HG03095 (cell line): Measurements from ENCODE around the gene TMEM181.
"Not testable (repeated sequence)": the region's sequence is repeated elsewhere in the genome, so short reads cannot be mapped to it uniquely, and the experiment has no call there.

Experiments
- ATAC-seq: cut with Tn5 transposase; IDR thresholded peaks from one replicate; pipeline ENCODE4 v1.9.1; 2021; ENCODE audit warnings: moderate library complexity; ENCODE audit not compliant: unreplicated experiment

TMEM181 gene

GRCh38 chr6:158655569-158656450 is 95.9 kb downstream of the TMEM181 start:
- ATAC-seq: no peak

GRCh38 chr6:158656986-158657385 is 97.1 kb downstream of the TMEM181 start:
- ATAC-seq: not testable (repeated sequence)

GRCh38 chr6:158660333-158660754 is 100.5 kb downstream of the TMEM181 start:
- ATAC-seq: peak; percentile 59

- no peak for ATAC-seq
These were observed 101.3 kb downstream of the TMEM181 start for GRCh38 chr6:158661156-158661685.

GRCh38 chr6:158662607-158662953 is 102.7 kb downstream of the TMEM181 start:
- no peak for ATAC-seq

- ATAC-seq: no peak
These were observed 103.2 kb downstream of the TMEM181 start for GRCh38 chr6:158662954-158663624.

- no peak for ATAC-seq
These were observed 103.8 kb downstream of the TMEM181 start for GRCh38 chr6:158663625-158664165.

- ATAC-seq: no peak
These were observed 105.4 kb downstream of the TMEM181 start for GRCh38 chr6:158665332-158665731.

- ATAC-seq: no peak
These were observed 106.9 kb downstream of the TMEM181 start for GRCh38 chr6:158666628-158667359.

GRCh38 chr6:158667360-158667981 is 107.6 kb downstream of the TMEM181 start:
- no peak for ATAC-seq

GRCh38 chr6:158668707-158669103 is 108.8 kb downstream of the TMEM181 start:
- no peak for ATAC-seq

- ATAC-seq: no peak
These were observed 109.5 kb downstream of the TMEM181 start for GRCh38 chr6:158669145-158670035.

- not testable (repeated sequence) for ATAC-seq
These were observed 112.2 kb downstream of the TMEM181 start for GRCh38 chr6:158672119-158672518.

GRCh38 chr6:158672726-158673125 is 112.8 kb downstream of the TMEM181 start:
- ATAC-seq: no peak

- no peak for ATAC-seq
These were observed 114.6 kb downstream of the TMEM181 start for GRCh38 chr6:158674342-158675131.

- not testable (repeated sequence) for ATAC-seq
These were observed 117.2 kb downstream of the TMEM181 start for GRCh38 chr6:158677094-158677493.

- no peak for ATAC-seq
These were observed 118.2 kb downstream of the TMEM181 start for GRCh38 chr6:158677906-158678578.

GRCh38 chr6:158680015-158680414 is 120.1 kb downstream of the TMEM181 start:
- ATAC-seq: no peak
